Activated CD4-positive, alpha-beta T cell treated with anti-CD3 and anti-CD28 coated beads for 48 hours (primary cell): ENCODE data around the gene MFAP1.
A peak's percentile ranks its signal among the peaks of the same experiment; 100 is the strongest.

Source experiments
- DNase-seq: peaks from one replicate; pipeline ENCODE4 v3.0.0-alpha.2; 2020

MFAP1 gene

DNA sequence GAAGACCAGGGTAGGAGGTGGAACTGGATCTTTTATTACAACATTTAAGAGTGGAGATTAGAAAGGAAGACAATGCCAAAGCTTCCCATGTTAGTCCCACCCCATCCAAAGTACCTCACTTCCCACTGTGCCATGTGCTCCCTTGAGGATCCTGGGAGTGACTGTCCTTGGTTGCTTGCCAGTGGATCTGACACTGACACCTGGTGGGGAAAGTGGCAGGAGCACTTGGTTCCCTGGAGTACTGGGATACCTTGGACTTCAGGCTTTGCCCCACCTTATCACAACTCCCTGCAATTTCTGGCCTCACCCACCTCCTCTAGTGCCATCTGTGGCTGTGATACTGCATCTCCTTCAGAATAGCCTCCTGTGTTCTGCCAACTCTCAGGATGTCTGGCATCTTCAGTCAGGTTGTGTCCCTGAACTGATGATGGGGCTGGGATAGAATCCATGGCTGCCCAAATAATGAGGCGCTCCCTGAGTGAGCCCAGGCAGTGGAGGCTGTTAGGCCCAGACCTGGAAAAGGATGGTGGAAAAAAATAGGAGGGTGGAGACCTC, 49.0 kb downstream of the MFAP1 start:
- DNase-seq = no peak

DNA sequence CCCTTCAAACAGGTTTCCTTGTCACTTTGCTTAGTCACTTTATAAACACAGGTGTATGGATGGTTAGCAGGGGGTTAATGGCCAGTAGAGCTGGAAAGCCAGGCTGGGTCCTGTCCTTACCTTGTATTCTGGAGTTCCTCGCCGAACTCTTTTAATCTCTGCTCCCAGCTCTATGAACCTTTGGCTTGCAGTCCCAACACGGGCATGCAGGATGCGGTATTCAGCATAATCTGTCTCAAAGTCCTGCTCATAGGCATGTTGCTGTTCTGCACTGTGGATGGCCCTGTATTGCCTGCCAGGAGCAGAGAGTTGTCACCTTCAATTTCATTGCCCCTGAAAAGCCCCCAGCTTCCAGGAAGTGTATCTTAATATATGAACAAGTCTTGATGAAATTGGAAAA, 50.4 kb downstream of the MFAP1 start:
- DNase-seq = no peak

DNA sequence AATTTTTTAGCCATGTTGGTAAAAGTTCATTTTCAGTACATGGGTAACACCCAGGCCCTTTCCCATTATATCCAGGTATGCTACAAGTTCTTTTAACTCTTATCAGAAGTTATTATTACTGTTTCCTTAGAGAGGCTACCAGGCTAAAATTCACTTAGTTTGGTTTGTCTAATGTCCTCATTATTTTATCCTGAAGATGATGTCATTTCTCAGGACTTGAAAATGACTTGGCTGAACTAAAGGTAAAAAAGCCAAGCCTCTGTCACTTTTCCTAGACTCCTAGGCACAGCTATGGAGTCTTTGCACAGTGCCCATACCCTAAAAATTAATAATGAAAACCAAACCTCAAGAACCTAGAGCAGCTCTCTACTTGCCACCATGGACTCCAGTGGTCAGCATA, 51.9 kb downstream of the MFAP1 start:
- DNase-seq = no peak

DNA sequence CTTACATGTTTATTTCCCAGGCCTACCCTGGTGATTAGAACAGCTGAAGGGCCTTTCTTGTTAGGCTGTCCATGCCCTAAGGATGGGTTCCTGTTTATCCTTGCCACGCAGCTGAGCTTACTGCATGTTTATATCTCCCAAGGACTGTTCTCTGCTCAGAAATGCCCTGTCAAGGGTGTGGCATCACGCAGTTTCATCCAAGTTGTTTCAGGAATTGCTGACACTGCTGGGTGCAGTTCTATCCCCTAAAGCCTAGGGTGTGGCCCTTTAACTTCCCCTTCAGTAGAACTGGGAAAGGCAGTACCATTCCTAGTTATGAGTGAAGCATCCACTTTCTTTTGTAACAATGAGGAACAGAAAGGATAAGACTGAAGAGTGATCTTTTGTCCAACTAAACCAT, 52.7 kb downstream of the MFAP1 start:
- DNase-seq = no peak

DNA sequence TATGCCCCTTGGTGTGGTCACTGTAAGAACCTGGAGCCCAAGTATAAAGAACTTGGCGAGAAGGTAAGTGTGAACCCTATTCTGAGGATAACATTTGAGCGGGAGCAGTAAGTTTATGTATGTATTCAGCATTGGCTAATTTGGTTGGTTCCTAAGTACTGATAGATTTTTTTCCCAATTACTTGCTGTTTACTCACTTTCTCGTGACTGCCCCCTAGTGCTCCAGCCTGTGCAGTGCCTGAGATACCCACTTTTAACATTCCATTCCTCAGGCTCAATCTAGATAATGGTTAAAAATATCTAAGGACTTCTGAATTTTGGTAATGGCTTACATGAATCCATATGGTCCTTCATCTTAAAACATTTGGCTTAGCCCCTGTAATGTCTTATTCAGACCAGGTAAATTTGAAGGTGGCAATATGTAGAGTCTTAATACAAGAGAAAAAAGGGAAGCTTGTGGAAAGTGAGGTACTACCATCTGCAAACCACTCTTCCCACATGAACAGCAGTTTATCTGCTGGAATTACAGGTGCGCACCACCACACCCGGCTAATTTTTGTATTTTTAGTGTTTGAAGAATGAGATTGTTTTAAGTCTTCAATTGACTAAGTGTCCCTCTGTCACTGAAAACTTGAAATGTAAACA, 54.8 kb downstream of the MFAP1 start:
- peak; percentile 78 for DNase-seq

DNA sequence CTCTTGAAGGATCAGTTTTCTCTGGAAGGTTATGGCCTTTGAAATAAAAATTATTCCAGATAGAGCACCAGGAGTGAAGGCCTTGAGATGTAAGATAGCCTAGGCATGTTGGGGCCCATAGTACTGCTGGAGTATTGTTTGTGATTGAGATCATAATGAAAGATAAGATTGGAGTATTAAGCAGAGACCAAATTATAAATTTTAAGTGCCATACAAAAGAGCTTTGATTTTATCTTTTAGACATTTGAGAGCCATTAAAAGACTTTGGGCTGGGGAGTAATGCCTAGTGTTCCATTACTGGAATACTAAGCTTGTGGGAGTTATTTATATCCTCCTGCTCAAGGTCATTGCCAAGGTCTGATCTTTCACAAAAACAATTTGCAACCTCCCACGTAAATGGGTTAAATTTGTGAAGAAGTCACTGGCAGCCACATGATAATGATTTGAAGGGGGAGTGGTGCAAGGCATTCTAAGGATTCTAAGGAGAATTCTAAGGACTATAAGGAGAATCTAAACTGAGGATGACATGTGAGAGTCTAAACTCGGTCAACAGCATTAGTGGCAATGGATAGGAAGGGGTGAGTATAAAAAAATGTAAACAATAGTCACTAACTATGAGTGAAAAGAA, 60.6 kb downstream of the MFAP1 start:
- no peak for DNase-seq

DNA sequence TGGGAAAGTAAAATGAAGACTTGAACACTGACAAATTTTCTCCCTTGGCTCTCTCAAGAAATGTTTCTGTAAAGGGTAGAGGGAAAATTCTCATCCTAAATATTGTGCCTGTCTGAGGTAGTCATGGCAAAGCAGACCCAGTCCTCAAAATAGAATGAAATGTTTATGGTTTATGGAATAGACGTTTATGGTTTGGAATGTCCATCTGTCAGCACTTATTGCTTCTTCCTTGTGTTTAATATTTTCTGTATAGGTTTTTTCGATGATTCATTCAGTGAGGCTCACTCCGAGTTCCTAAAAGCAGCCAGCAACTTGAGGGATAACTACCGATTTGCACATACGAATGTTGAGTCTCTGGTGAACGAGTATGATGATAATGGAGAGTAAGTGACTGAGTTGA, 61.7 kb downstream of the MFAP1 start:
- no peak for DNase-seq
